ENCODE measurements around the gene RRP15.
A peak's percentile ranks its signal among the peaks of the same experiment; 100 is the strongest.
"Not testable (repeated sequence)": the region's sequence is repeated elsewhere in the genome, so short reads cannot be mapped to it uniquely, and the experiment has no call there.

RRP15 gene

GRCh38 chr1:218297461-218297860 lies 12.4 kb downstream of the RRP15 start:
- DNase-seq = no peak

GRCh38 chr1:218297867-218298266 lies 12.8 kb downstream of the RRP15 start:
- DNase-seq = no peak

GRCh38 chr1:218298398-218298797 lies 13.3 kb downstream of the RRP15 start:
- DNase-seq = no peak

GRCh38 chr1:218299416-218299815 lies 14.3 kb downstream of the RRP15 start:
- DNase-seq = no peak

- DNase-seq = no peak
Observed at GRCh38 chr1:218301217-218301616, 16.1 kb downstream of the RRP15 start.

GRCh38 chr1:218302155-218302554 lies 17.1 kb downstream of the RRP15 start:
- no peak for DNase-seq

GRCh38 chr1:218303176-218303879 lies 18.2 kb downstream of the RRP15 start:
- DNase-seq = no peak

GRCh38 chr1:218304281-218305039 lies 19.4 kb downstream of the RRP15 start:
- no peak for DNase-seq

GRCh38 chr1:218305472-218306064 lies 20.5 kb downstream of the RRP15 start:
- no peak for DNase-seq

- DNase-seq = peak; percentile 4
Observed at GRCh38 chr1:218312509-218312908, 27.4 kb downstream of the RRP15 start.

GRCh38 chr1:218314316-218314715 lies 29.2 kb downstream of the RRP15 start:
- no peak for DNase-seq

- no peak for DNase-seq
Observed at GRCh38 chr1:218315638-218316037, 30.5 kb downstream of the RRP15 start.

GRCh38 chr1:218317061-218317460 lies 32.0 kb downstream of the RRP15 start:
- no peak for DNase-seq

- not testable (repeated sequence) for DNase-seq
Observed at GRCh38 chr1:218320182-218320581, 35.1 kb downstream of the RRP15 start.

GRCh38 chr1:218322762-218323161 lies 37.7 kb downstream of the RRP15 start:
- no peak for DNase-seq

GRCh38 chr1:218323568-218324225 lies 38.6 kb downstream of the RRP15 start:
- no peak for DNase-seq

GRCh38 chr1:218324226-218324580 lies 39.1 kb downstream of the RRP15 start:
- DNase-seq = no peak

GRCh38 chr1:218328769-218329168 lies 43.7 kb downstream of the RRP15 start:
- DNase-seq = no peak

GRCh38 chr1:218330043-218330623 lies 45.0 kb downstream of the RRP15 start:
- peak; percentile 42 for DNase-seq

- no peak for DNase-seq
Observed at GRCh38 chr1:218332416-218332815, 47.3 kb downstream of the RRP15 start.

- DNase-seq = no peak
Observed at GRCh38 chr1:218336328-218336727, 51.2 kb downstream of the RRP15 start.

- peak; percentile 54 for DNase-seq
Observed at GRCh38 chr1:218339267-218339831, 54.3 kb downstream of the RRP15 start.

- no peak for DNase-seq
Observed at GRCh38 chr1:218341325-218341724, 56.2 kb downstream of the RRP15 start.
